Activated naive CD8-positive, alpha-beta T cell treated with anti-CD3 and anti-CD28 coated beads, Interleukin-2, amount 50 U/mL, for 24 hours (primary cell): ENCODE data around the gene LAMA4.

Experiments used
- ATAC-seq: fragments of 150-1000 bp; cut with Tn5 transposase; one replicate; pipeline ENCODE4 v1.10.0; 2021
- DNase-seq: peaks from one replicate; pipeline ENCODE4 v3.0.0; 2021
- H3K27ac Mint-ChIP-seq: one replicate; pipeline ENCODE4 v1.8.0; 2021; ENCODE audit warnings: mild to moderate bottlenecking, mixed read lengths
- H3K27me3 Mint-ChIP-seq: one replicate; pipeline ENCODE4 v1.8.0; 2021; ENCODE audit warnings: mixed read lengths
- H3K36me3 Mint-ChIP-seq: one replicate; pipeline ENCODE4 v1.8.0; 2021; ENCODE audit warnings: low read depth, mixed read lengths
- H3K4me1 Mint-ChIP-seq: one replicate; pipeline ENCODE4 v1.8.0; 2021; ENCODE audit warnings: mixed read lengths
- H3K4me3 Mint-ChIP-seq: one replicate; pipeline ENCODE4 v1.8.0; 2021; ENCODE audit warnings: mild to moderate bottlenecking, moderate library complexity, mixed read lengths
- H3K9me3 Mint-ChIP-seq: one replicate; pipeline ENCODE4 v1.8.0; 2021; ENCODE audit warnings: mixed read lengths

LAMA4 gene

GRCh38 chr6:112160745-112161144, 93.6 kb downstream of the LAMA4 start:
- H3K27me3 Mint-ChIP-seq: peaks cover 41% of the 10 kb centered on the region
- H3K27ac Mint-ChIP-seq: no peak overlapping the region
- H3K4me3 Mint-ChIP-seq: no peak overlapping the region
- ATAC-seq: no peak
- no peak for DNase-seq
- H3K36me3 Mint-ChIP-seq: no peaks in the 10 kb centered on the region
- H3K9me3 Mint-ChIP-seq: no peaks in the 10 kb centered on the region
- H3K4me1 Mint-ChIP-seq: peaks cover 17% of the 10 kb centered on the region

GRCh38 chr6:112156668-112157067, 97.7 kb downstream of the LAMA4 start:
- Mint-ChIP-seq H3K4me3 (no peak overlapping the region), H3K27ac (no peak overlapping the region)
- DNase-seq: no peak

DNA sequence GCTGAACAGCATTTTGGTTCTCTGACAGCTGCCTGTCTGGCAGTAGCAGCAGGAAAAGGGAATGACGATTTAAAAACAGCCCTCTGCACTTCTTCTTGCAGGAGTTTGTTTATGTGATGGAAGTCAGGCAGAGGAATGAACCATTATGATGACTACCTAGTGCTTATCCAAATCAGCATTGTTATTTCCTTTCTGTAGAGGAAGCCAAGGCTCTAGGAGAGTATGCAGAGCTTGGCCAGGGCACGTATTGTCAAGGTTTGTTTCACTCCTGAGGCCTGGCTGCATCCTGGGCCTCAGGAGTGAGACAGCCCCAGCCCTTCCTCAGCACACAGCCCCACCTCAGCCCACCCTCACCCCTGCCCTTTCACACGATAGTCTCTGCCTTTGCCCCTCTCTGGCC, 98.5 kb downstream of the LAMA4 start:
- Mint-ChIP-seq H3K9me3 (no peaks in the 10 kb centered on the region), H3K36me3 (no peaks in the 10 kb centered on the region), H3K4me1 (peaks cover 21% of the 10 kb centered on the region), H3K27ac (no peak overlapping the region), H3K4me3 (no peak overlapping the region), H3K27me3 (peaks cover 24% of the 10 kb centered on the region)
- no peak for DNase-seq
- no peak for ATAC-seq

More at GRCh38 chr6:112156668-112157067, 97.7 kb downstream of the LAMA4 start:
- Mint-ChIP-seq H3K4me1 (peaks cover 21% of the 10 kb centered on the region), H3K36me3 (no peaks in the 10 kb centered on the region), H3K9me3 (no peaks in the 10 kb centered on the region), H3K27me3 (peaks cover 28% of the 10 kb centered on the region)
- no peak for ATAC-seq

DNA sequence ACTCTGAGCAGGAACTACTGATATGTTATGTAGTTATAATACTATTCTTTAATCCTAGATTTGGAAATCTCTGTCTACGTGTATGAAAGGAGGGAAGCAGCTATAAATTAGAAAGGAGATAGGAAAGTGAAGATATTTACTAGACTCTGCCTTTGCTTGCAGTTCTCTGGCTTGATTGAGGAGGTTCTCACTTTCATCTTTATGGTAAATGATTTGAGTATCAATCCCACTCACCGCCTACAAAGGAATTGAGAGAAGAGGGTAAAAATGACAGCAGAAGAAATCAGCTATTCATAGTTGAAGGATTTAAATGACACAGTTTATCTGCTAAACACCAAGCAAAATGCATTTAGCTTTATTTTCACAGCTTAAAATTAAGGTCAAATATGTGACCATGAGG, 99.7 kb downstream of the LAMA4 start:
- Mint-ChIP-seq H3K27ac (peak overlapping the region; percentile 11), H3K4me3 (no peak overlapping the region), H3K27me3 (peaks cover 16% of the 10 kb centered on the region)

DNA sequence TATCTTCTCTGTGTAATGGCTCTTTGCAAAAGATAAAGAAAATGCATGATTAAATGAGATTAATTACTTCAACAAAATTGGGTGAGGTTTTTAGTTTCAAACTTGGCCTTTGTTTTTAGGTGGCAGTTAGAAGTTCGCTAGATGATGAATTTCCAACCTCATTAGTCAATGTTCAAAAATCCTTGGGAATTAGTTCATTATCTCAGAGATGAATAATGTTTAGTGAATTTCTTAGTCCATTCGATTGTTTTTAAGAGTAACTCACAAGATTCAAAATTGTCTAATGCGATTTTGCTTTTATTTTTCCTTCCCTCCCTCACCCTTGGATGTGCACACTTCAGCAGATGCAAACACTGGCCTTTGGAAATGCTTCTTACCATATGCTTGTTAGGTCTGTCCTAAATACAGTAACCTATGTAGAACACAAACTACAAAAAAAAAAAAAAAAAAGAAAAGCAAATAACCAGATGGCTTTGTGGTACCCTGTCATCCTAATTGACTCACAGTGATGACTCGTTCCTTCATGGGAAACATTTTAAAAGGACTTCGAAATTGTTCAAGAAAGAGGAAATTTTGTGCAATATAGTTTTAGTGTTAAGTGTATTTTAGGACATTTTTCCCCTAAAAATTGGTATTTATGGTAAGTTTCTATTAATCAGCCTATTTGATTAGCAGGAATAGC, 100.3 kb downstream of the LAMA4 start:
- H3K4me1 Mint-ChIP-seq: peaks cover 27% of the 10 kb centered on the region
- H3K36me3 Mint-ChIP-seq: no peaks in the 10 kb centered on the region
- ATAC-seq (peak; percentile 78), DNase-seq (no peak)
- no peaks in the 10 kb centered on the region for H3K9me3 Mint-ChIP-seq
- no peak overlapping the region for H3K4me3 Mint-ChIP-seq
- peak overlapping the region; percentile 11 for H3K27ac Mint-ChIP-seq
- H3K27me3 Mint-ChIP-seq: peaks cover 13% of the 10 kb centered on the region

More for the DNA sequence above, 99.7 kb downstream of the LAMA4 start:
- no peak for DNase-seq
- Mint-ChIP-seq H3K9me3 (no peaks in the 10 kb centered on the region), H3K4me1 (peaks cover 25% of the 10 kb centered on the region), H3K36me3 (no peaks in the 10 kb centered on the region)
- no peak for ATAC-seq

DNA sequence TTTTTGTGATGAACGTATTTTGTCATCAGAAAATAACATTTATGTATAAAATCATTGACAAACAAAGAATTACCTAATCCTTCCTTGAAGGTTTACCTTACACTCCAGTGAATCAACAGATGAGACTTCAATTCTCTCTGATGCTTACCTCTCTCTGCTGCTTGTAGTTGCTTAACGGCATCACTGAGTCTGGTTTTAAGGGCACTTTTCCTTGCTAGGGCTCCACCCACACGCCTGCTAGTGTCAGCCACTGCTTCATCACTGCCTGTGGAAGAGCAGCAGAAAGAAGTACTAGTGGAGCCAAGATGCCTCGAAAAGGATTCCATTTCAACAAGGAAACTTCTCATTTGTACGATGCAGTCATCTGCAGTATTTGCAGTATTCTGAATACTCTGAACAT, 104.0 kb downstream of the LAMA4 start:
- Mint-ChIP-seq H3K27me3 (peaks cover 11% of the 10 kb centered on the region), H3K9me3 (no peaks in the 10 kb centered on the region), H3K4me3 (no peak overlapping the region), H3K36me3 (no peaks in the 10 kb centered on the region), H3K4me1 (peaks cover 20% of the 10 kb centered on the region), H3K27ac (no peak overlapping the region)
- DNase-seq (no peak), ATAC-seq (no peak)

- Mint-ChIP-seq H3K27ac (no peak overlapping the region), H3K4me3 (no peak overlapping the region), H3K4me1 (peaks cover 16% of the 10 kb centered on the region), H3K9me3 (no peaks in the 10 kb centered on the region), H3K36me3 (no peaks in the 10 kb centered on the region), H3K27me3 (peaks cover 11% of the 10 kb centered on the region)
- ATAC-seq (no peak), DNase-seq (no peak)
These were observed 104.6 kb downstream of the LAMA4 start for GRCh38 chr6:112149719-112150263.

DNA sequence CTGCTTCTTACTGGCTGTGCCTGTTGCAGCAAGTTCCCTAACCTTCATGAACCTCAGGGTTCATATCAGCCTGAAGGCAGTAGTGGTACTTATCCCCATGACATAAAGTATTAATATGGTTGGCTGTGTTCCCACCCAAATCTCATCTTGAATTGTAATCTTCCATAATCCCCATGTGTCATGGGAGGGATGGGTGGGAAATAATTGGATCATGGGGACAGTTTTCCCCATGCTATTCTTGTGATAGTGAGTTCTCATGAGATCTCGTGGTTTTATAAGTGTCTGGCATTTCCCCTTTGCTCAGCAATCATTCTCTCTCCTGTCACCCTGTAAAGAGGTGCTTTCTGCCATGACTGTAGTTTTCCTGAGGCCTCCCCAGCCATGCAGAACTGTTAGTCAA, 105.1 kb downstream of the LAMA4 start:
- ATAC-seq (no peak), DNase-seq (no peak)
- no peak overlapping the region for H3K27ac Mint-ChIP-seq
- no peaks in the 10 kb centered on the region for H3K36me3 Mint-ChIP-seq
- peaks cover 11% of the 10 kb centered on the region for H3K27me3 Mint-ChIP-seq
- H3K9me3 Mint-ChIP-seq: no peaks in the 10 kb centered on the region
- no peak overlapping the region for H3K4me3 Mint-ChIP-seq
- H3K4me1 Mint-ChIP-seq: peaks cover 10% of the 10 kb centered on the region

DNA sequence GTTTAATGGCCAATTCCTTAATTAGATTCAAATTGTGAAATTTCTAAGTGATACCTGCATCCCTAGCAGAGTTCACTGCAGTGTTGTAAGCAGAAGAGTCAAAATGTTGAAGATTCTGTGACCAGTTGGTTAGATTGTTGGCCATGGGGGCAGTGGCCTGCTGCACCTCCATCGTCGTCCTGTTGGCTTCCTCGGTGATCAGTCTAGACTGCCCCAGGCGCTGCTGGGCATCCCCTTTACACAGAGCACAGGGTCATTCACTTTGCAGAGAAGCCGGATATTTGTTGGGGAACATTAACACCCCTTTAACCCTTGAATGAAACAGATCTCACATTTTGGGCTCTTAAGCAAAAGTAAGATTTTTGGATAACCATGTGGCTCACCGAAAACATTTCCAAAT, 106.3 kb downstream of the LAMA4 start:
- Mint-ChIP-seq H3K27ac (no peak overlapping the region), H3K4me1 (peaks cover 5% of the 10 kb centered on the region), H3K9me3 (no peaks in the 10 kb centered on the region), H3K4me3 (no peak overlapping the region), H3K36me3 (no peaks in the 10 kb centered on the region), H3K27me3 (peaks cover 6% of the 10 kb centered on the region)
- DNase-seq (no peak), ATAC-seq (no peak)

GRCh38 chr6:112145080-112145573, 109.2 kb downstream of the LAMA4 start:
- no peak for DNase-seq
- H3K4me3 Mint-ChIP-seq: no peak overlapping the region
- no peak overlapping the region for H3K27ac Mint-ChIP-seq
- peaks cover 2% of the 10 kb centered on the region for H3K27me3 Mint-ChIP-seq
- no peak for ATAC-seq
- H3K4me1 Mint-ChIP-seq: peaks cover 1% of the 10 kb centered on the region
- no peaks in the 10 kb centered on the region for H3K36me3 Mint-ChIP-seq
- no peaks in the 10 kb centered on the region for H3K9me3 Mint-ChIP-seq

DNA sequence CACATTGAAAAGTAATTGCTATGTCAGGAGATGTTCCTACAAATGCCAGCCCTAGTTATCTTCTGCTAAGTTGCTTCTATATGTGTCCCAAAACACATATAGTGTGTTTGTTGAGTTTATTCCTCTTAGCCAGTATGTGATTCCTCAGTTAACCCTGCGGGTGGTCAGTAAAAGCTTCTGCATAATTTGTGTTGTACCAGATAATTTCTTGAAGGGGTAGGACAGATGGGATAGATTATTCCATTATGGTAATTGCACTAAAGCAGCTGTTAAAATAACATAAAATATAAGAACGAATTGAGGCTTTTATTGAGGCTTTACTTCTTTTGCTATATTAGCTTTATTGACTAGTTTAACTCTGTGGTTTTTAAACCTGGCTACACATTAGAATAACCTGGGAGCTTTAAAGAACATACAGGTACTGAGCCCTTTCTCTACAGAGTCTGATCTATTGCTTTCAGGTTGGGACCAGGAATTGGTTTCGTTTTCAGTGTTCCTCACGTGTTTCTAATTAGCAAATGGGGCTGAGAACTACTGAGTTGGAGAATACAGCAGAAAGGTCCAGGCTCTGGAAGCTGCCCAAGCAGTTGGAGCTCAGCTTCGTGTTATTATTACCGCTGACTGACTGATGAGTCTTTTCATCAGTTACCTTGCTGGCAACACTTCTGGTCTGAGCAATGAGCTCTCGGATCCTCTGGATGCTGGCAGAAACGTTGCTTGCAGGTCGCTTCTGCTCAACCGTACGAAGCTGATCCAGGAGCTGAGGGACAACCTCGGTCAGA, 110.0 kb downstream of the LAMA4 start:
- Mint-ChIP-seq H3K4me1 (peaks cover under 1% of the 10 kb centered on the region), H3K36me3 (no peaks in the 10 kb centered on the region), H3K4me3 (no peak overlapping the region), H3K9me3 (no peaks in the 10 kb centered on the region), H3K27ac (no peak overlapping the region), H3K27me3 (peaks cover under 1% of the 10 kb centered on the region)
- ATAC-seq (no peak), DNase-seq (no peak)

GRCh38 chr6:112141707-112142106, 112.7 kb downstream of the LAMA4 start:
- no peak for DNase-seq
- Mint-ChIP-seq H3K9me3 (no peaks in the 10 kb centered on the region), H3K36me3 (no peaks in the 10 kb centered on the region), H3K27me3 (peaks cover 4% of the 10 kb centered on the region), H3K4me3 (no peak overlapping the region), H3K27ac (no peak overlapping the region), H3K4me1 (no peaks in the 10 kb centered on the region)
- ATAC-seq: peak; percentile 46

- H3K4me3 Mint-ChIP-seq: no peak overlapping the region
- no peaks in the 10 kb centered on the region for H3K4me1 Mint-ChIP-seq
- H3K9me3 Mint-ChIP-seq: no peaks in the 10 kb centered on the region
- peaks cover 11% of the 10 kb centered on the region for H3K27me3 Mint-ChIP-seq
- DNase-seq: no peak
- no peak for ATAC-seq
- H3K27ac Mint-ChIP-seq: no peak overlapping the region
- no peaks in the 10 kb centered on the region for H3K36me3 Mint-ChIP-seq
These were observed 115.3 kb downstream of the LAMA4 start for GRCh38 chr6:112139052-112139451.

GRCh38 chr6:112130878-112131277, 123.5 kb downstream of the LAMA4 start:
- no peak overlapping the region for H3K27ac Mint-ChIP-seq
- H3K4me1 Mint-ChIP-seq: no peaks in the 10 kb centered on the region
- H3K27me3 Mint-ChIP-seq: peaks cover 11% of the 10 kb centered on the region
- H3K36me3 Mint-ChIP-seq: no peaks in the 10 kb centered on the region
- ATAC-seq (no peak), DNase-seq (no peak)
- no peak overlapping the region for H3K4me3 Mint-ChIP-seq
- H3K9me3 Mint-ChIP-seq: no peaks in the 10 kb centered on the region

- ATAC-seq: no peak
- no peak overlapping the region for H3K4me3 Mint-ChIP-seq
- H3K9me3 Mint-ChIP-seq: no peaks in the 10 kb centered on the region
- no peaks in the 10 kb centered on the region for H3K4me1 Mint-ChIP-seq
- H3K27me3 Mint-ChIP-seq: peaks cover 9% of the 10 kb centered on the region
- no peak overlapping the region for H3K27ac Mint-ChIP-seq
- H3K36me3 Mint-ChIP-seq: no peaks in the 10 kb centered on the region
- no peak for DNase-seq
These were observed 126.2 kb downstream of the LAMA4 start for GRCh38 chr6:112128208-112128607.
